Measurements from ENCODE around the gene PMM2.
"Not testable (repeated sequence)": the region's sequence is repeated elsewhere in the genome, so short reads cannot be mapped to it uniquely, and the experiment has no call there.

The PMM2 gene

GRCh38 chr16:8803733-8804132 is 6.1 kb downstream of the PMM2 start:
- H4K91ac ChIP-seq (ENCODE audit: low read depth, low read length), result not testable (repeated sequence)
- H3K36me3 ChIP-seq (ENCODE audit: control insufficient read depth in 1 of 2, insufficient read depth in 2 of 2, low read length in 2 of 2), result peaks cover 41 to 58% of the 10 kb centered on the region in 2 experiments

GRCh38 chr16:8804313-8804712 is 6.7 kb downstream of the PMM2 start:
- Histone ChIP-seq H2BK120ac (ENCODE audit: insufficient read depth, low read length, poor library complexity) (no peak overlapping the region), H3K4me2 (ENCODE audit: low read length) (no peak overlapping the region), H3K23ac (ENCODE audit: low read length) (no peak overlapping the region), H3K4ac (ENCODE audit: low read depth, low read length) (no peak overlapping the region), H3K9ac (ENCODE audit: low read length) (no peak overlapping the region), H3K4me1 (ENCODE audit: control insufficient read depth in 1 of 2, insufficient read depth in 2 of 2, low read length in 2 of 2) (peaks cover 0 to under 1% of the 10 kb centered on the region in 2 experiments), H4K91ac (ENCODE audit: low read depth, low read length) (no peak overlapping the region), H3K4me3 (ENCODE audit: low read depth, low read length) (no peak overlapping the region), H3K36me3 (ENCODE audit: control insufficient read depth in 1 of 2, insufficient read depth in 2 of 2, low read length in 2 of 2) (peaks cover 44 to 61% of the 10 kb centered on the region in 2 experiments), H3K79me1 (ENCODE audit: low read length) (no peaks in the 10 kb centered on the region), H2BK5ac (ENCODE audit: low read depth, low read length, poor library complexity) (no peak overlapping the region), H2AK5ac (ENCODE audit: low read length) (no peak overlapping the region), H3K18ac (ENCODE audit: low read length) (no peak overlapping the region), H3K9me3 (ENCODE audit: insufficient read depth, low read depth, low read length) (no peaks in the 10 kb centered on the region), H3K14ac (ENCODE audit: low read length) (no peak overlapping the region), H2BK12ac (ENCODE audit: low read length) (no peak overlapping the region), H3K27me3 (ENCODE audit: insufficient read depth, low read length) (no peaks in the 10 kb centered on the region), H4K12ac (ENCODE audit: low read depth, low read length) (no peak overlapping the region), H3K27ac (ENCODE audit: low read depth, low read length) (no peak overlapping the region), H2AFZ (ENCODE audit: insufficient read depth, low read length, poor library complexity) (no peak overlapping the region), H4K8ac (ENCODE audit: low read depth, low read length) (no peak overlapping the region), H3K79me2 (ENCODE audit: control insufficient read depth, insufficient read depth, low read length, poor library complexity) (peaks cover 5% of the 10 kb centered on the region)
- no CpG with 5 or more reads among the region's 6 CpGs for WGBS (ENCODE audit: extremely low coverage, insufficient coverage, insufficient read length)
- no peak for DNase-seq

More at GRCh38 chr16:8803733-8804132, 6.1 kb downstream of the PMM2 start:
- H3K18ac ChIP-seq (ENCODE audit: low read length); H2BK5ac ChIP-seq (ENCODE audit: low read depth, low read length, poor library complexity); H3K79me2 ChIP-seq (ENCODE audit: control insufficient read depth, insufficient read depth, low read length, poor library complexity); DNase-seq; H3K9ac ChIP-seq (ENCODE audit: low read length); H3K27ac ChIP-seq (ENCODE audit: low read depth, low read length); H4K12ac ChIP-seq (ENCODE audit: low read depth, low read length); H2BK12ac ChIP-seq (ENCODE audit: low read length); H3K4me1 ChIP-seq (ENCODE audit: control insufficient read depth in 1 of 2, insufficient read depth in 2 of 2, low read length in 2 of 2); H3K23ac ChIP-seq (ENCODE audit: low read length); H3K4me2 ChIP-seq (ENCODE audit: low read length); H2AFZ ChIP-seq (ENCODE audit: insufficient read depth, low read length, poor library complexity); H3K79me1 ChIP-seq (ENCODE audit: low read length); H2AK5ac ChIP-seq (ENCODE audit: low read length); H3K4me3 ChIP-seq (ENCODE audit: low read depth, low read length); H3K27me3 ChIP-seq (ENCODE audit: insufficient read depth, low read length); H2BK120ac ChIP-seq (ENCODE audit: insufficient read depth, low read length, poor library complexity); H3K9me3 ChIP-seq (ENCODE audit: insufficient read depth, low read depth, low read length); H3K14ac ChIP-seq (ENCODE audit: low read length); H3K4ac ChIP-seq (ENCODE audit: low read depth, low read length); H4K8ac ChIP-seq (ENCODE audit: low read depth, low read length): not testable (repeated sequence)
- WGBS (ENCODE audit: extremely low coverage, insufficient coverage, insufficient read length), result no CpG with 5 or more reads among the region's 12 CpGs

- H2AK5ac ChIP-seq (ENCODE audit: low read length), result no peak overlapping the region
- H3K36me3 ChIP-seq (ENCODE audit: control insufficient read depth in 1 of 2, insufficient read depth in 2 of 2, low read length in 2 of 2), result peaks cover 55 to 76% of the 10 kb centered on the region in 2 experiments
- H3K4me3 ChIP-seq (ENCODE audit: low read depth, low read length), result no peak overlapping the region
- WGBS (ENCODE audit: extremely low coverage, insufficient coverage, insufficient read length), result no CpG with 5 or more reads among the region's 13 CpGs
- H3K18ac ChIP-seq (ENCODE audit: low read length), result no peak overlapping the region
- no peaks in the 10 kb centered on the region for H3K79me2 ChIP-seq (ENCODE audit: control insufficient read depth, insufficient read depth, low read length, poor library complexity)
- H3K4me2 ChIP-seq (ENCODE audit: low read length), result no peak overlapping the region
- no peaks in the 10 kb centered on the region for H3K27me3 ChIP-seq (ENCODE audit: insufficient read depth, low read length)
- H3K4me1 ChIP-seq (ENCODE audit: control insufficient read depth in 1 of 2, insufficient read depth in 2 of 2, low read length in 2 of 2), result no peaks in the 10 kb centered on the region
- no peak for DNase-seq
- H4K91ac ChIP-seq (ENCODE audit: low read depth, low read length), result no peak overlapping the region
- no peak overlapping the region for H4K12ac ChIP-seq (ENCODE audit: low read depth, low read length)
- H3K9ac ChIP-seq (ENCODE audit: low read length), result no peak overlapping the region
- H2AFZ ChIP-seq (ENCODE audit: insufficient read depth, low read length, poor library complexity), result no peak overlapping the region
- H2BK12ac ChIP-seq (ENCODE audit: low read length), result no peak overlapping the region
- H2BK120ac ChIP-seq (ENCODE audit: insufficient read depth, low read length, poor library complexity), result no peak overlapping the region
- H3K4ac ChIP-seq (ENCODE audit: low read depth, low read length), result peak overlapping the region; percentile 33
- H3K9me3 ChIP-seq (ENCODE audit: insufficient read depth, low read depth, low read length), result no peaks in the 10 kb centered on the region
- no peaks in the 10 kb centered on the region for H3K79me1 ChIP-seq (ENCODE audit: low read length)
- no peak overlapping the region for H3K14ac ChIP-seq (ENCODE audit: low read length)
- no peak overlapping the region for H3K23ac ChIP-seq (ENCODE audit: low read length)
- H2BK5ac ChIP-seq (ENCODE audit: low read depth, low read length, poor library complexity), result no peak overlapping the region
- no peak overlapping the region for H4K8ac ChIP-seq (ENCODE audit: low read depth, low read length)
- no peak overlapping the region for H3K27ac ChIP-seq (ENCODE audit: low read depth, low read length)
Measured at GRCh38 chr16:8806272-8806983, 8.8 kb downstream of the PMM2 start.

- no peak overlapping the region for H2AK5ac ChIP-seq (ENCODE audit: low read length)
- no peak overlapping the region for H4K91ac ChIP-seq (ENCODE audit: low read depth, low read length)
- H3K79me2 ChIP-seq (ENCODE audit: control insufficient read depth, insufficient read depth, low read length, poor library complexity), result no peaks in the 10 kb centered on the region
- H4K12ac ChIP-seq (ENCODE audit: low read depth, low read length), result no peak overlapping the region
- H3K27ac ChIP-seq (ENCODE audit: low read depth, low read length), result no peak overlapping the region
- no peak overlapping the region for H3K4me2 ChIP-seq (ENCODE audit: low read length)
- H2AFZ ChIP-seq (ENCODE audit: insufficient read depth, low read length, poor library complexity), result no peak overlapping the region
- no peak overlapping the region for H3K14ac ChIP-seq (ENCODE audit: low read length)
- H4K8ac ChIP-seq (ENCODE audit: low read depth, low read length), result no peak overlapping the region
- no peaks in the 10 kb centered on the region for H3K27me3 ChIP-seq (ENCODE audit: insufficient read depth, low read length)
- no peak overlapping the region for H2BK12ac ChIP-seq (ENCODE audit: low read length)
- H3K4me3 ChIP-seq (ENCODE audit: low read depth, low read length), result no peak overlapping the region
- no peak overlapping the region for H3K4ac ChIP-seq (ENCODE audit: low read depth, low read length)
- no peaks in the 10 kb centered on the region for H3K4me1 ChIP-seq (ENCODE audit: control insufficient read depth in 1 of 2, insufficient read depth in 2 of 2, low read length in 2 of 2)
- H3K18ac ChIP-seq (ENCODE audit: low read length), result no peak overlapping the region
- H2BK5ac ChIP-seq (ENCODE audit: low read depth, low read length, poor library complexity), result no peak overlapping the region
- no CpG with 5 or more reads among the region's 5 CpGs for WGBS (ENCODE audit: extremely low coverage, insufficient coverage, insufficient read length)
- H3K36me3 ChIP-seq (ENCODE audit: control insufficient read depth in 1 of 2, insufficient read depth in 2 of 2, low read length in 2 of 2), result peaks cover 53 to 78% of the 10 kb centered on the region in 2 experiments
- no peak for DNase-seq
- H3K9ac ChIP-seq (ENCODE audit: low read length), result no peak overlapping the region
- H3K9me3 ChIP-seq (ENCODE audit: insufficient read depth, low read depth, low read length), result no peaks in the 10 kb centered on the region
- H3K23ac ChIP-seq (ENCODE audit: low read length), result no peak overlapping the region
- no peak overlapping the region for H2BK120ac ChIP-seq (ENCODE audit: insufficient read depth, low read length, poor library complexity)
- no peaks in the 10 kb centered on the region for H3K79me1 ChIP-seq (ENCODE audit: low read length)
Measured at GRCh38 chr16:8807189-8807588, 9.6 kb downstream of the PMM2 start.
